ENCODE measurements around the gene TNFRSF1B.

The TNFRSF1B gene

GRCh38 chr1:12166834-12167492 lies at the start of gene TNFRSF1B:
TNFRSF1B (plus strand) TSS chr1:12166991; CDS start chr1:12167092, 101 bp downstream.
- no peak for DNase-seq

GRCh38 chr1:12121212-12122003 lies 45.4 kb upstream of the TNFRSF1B start:
- DNase-seq: no peak

- no peak for DNase-seq
Observed at GRCh38 chr1:12123172-12123571, 43.6 kb upstream of the TNFRSF1B start.

GRCh38 chr1:12124693-12125421 lies 41.9 kb upstream of the TNFRSF1B start:
- peak; percentile 67 for DNase-seq

- DNase-seq: no peak
Observed at GRCh38 chr1:12125422-12126355, 41.1 kb upstream of the TNFRSF1B start.

- DNase-seq: no peak
Observed at GRCh38 chr1:12126781-12127180, 40.0 kb upstream of the TNFRSF1B start.

GRCh38 chr1:12127206-12127810 lies 39.5 kb upstream of the TNFRSF1B start:
- no peak for DNase-seq

GRCh38 chr1:12128120-12128519 lies 38.7 kb upstream of the TNFRSF1B start:
- DNase-seq: no peak

- DNase-seq: no peak
Observed at GRCh38 chr1:12129624-12130023, 37.2 kb upstream of the TNFRSF1B start.

- DNase-seq: no peak
Observed at GRCh38 chr1:12130466-12131130, 36.2 kb upstream of the TNFRSF1B start.

GRCh38 chr1:12132078-12132477 lies 34.7 kb upstream of the TNFRSF1B start:
- no peak for DNase-seq

GRCh38 chr1:12134716-12135115 lies 32.1 kb upstream of the TNFRSF1B start:
- DNase-seq: no peak

GRCh38 chr1:12135612-12136011 lies 31.2 kb upstream of the TNFRSF1B start:
- no peak for DNase-seq

GRCh38 chr1:12136916-12137610 lies 29.7 kb upstream of the TNFRSF1B start:
- DNase-seq: no peak

- DNase-seq: no peak
Observed at GRCh38 chr1:12138196-12139168, 28.3 kb upstream of the TNFRSF1B start.

- no peak for DNase-seq
Observed at GRCh38 chr1:12140016-12140415, 26.8 kb upstream of the TNFRSF1B start.

- DNase-seq: no peak
Observed at GRCh38 chr1:12140515-12141162, 26.2 kb upstream of the TNFRSF1B start.

GRCh38 chr1:12141163-12141850 lies 25.5 kb upstream of the TNFRSF1B start:
- no peak for DNase-seq

Data from NCI-H2171 treated with DMSO at 0.1 percent for 48 hours (cell line).